ENCODE results near the gene DCDC2B. TPM values are rescaled to one million over a fixed set of nuclear protein-coding genes. Genes with fewer than 3 reads are reported as not detected.
A peak's percentile ranks its signal among the peaks of the same experiment; 100 is the strongest.
"Not testable (repeated sequence)": the region's sequence is repeated elsewhere in the genome, so short reads cannot be mapped to it uniquely, and the experiment has no call there.

Gene DCDC2B
- total RNA-seq (2014; rRNA removed; shearing (Covaris generic)) (0.06 and 0.15 TPM in 2 replicates), total RNA-seq (2022) (0.26 and 0.29 TPM in 2 replicates), Bru-seq, nascent RNA (percentile 22 among the genes with signal in this experiment), BruChase-seq, experiment 1, labeled RNA remaining after a 6-hour chase (percentile 19 among the genes with signal in this experiment), BruChase-seq, experiment 2, labeled RNA remaining after a 2-hour chase (percentile 23 among the genes with signal in this experiment)
- long read RNA-seq, partial matches to known transcripts = 0 of 10 reads
- long read RNA-seq, other reads (novel, unspliced or antisense) = 10 of 10 reads

DNA sequence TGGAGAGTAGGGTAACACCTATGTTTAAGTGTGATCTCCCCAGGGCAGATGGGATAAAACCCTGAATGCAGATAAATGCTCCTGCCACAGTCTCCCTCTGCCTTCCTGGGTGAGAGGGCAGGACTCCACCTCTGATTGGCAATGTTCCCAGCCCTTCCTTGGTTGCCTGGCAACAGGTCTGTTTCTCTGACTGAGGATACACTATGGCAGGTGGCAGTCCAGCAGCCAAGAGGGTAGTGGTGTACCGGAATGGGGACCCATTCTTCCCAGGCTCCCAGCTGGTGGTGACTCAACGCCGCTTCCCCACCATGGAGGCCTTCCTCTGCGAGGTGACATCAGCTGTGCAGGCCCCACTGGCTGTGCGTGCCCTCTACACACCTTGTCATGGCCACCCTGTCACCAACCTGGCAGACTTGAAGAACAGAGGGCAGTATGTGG lies at the start of gene DCDC2B:
Gene DCDC2B (plus strand): TSS at position 199 of the 438 bp plus-strand sequence. CDS start 5 bp downstream, at position 204.
- Histone ChIP-seq H3K4me3 (ENCODE audit: low read depth, low read length, poor library complexity, severe bottlenecking) (no peak within 1 kb of the TSS), H3K4me1 (ENCODE audit: insufficient read depth, low read length, poor library complexity, severe bottlenecking) (peaks cover 24% of the 10 kb centered on the region), H3K36me3 (ENCODE audit: insufficient read depth, low read length) (peaks cover 16% of the 10 kb centered on the region), H2AFZ (ENCODE audit: low read length) (no peak within 1 kb of the TSS), H3K79me2 (ENCODE audit: insufficient read depth, low read depth, low read length) (no peaks in the 10 kb centered on the region), H4K20me1 (ENCODE audit: insufficient read depth, low read length) (no peaks in the 10 kb centered on the region), H3K9me2 (ENCODE audit: insufficient read depth, low read length) (no peaks in the 10 kb centered on the region), H3K4me2 (ENCODE audit: low read length) (peak within 1 kb of the TSS; percentile 32), H3K27ac (ENCODE audit: low read depth, low read length, poor library complexity, severe bottlenecking) (no peak within 1 kb of the TSS), H3K9me3 (ENCODE audit: low read length) (no peaks in the 10 kb centered on the region)
- intact Hi-C loops (cut with micrococcal nuclease; ENCODE audit: unreplicated experiment) = no loop called here
- ChIA-PET CTCF (ENCODE audit: unreplicated experiment) (interaction anchor here (0.6 kb wide), 1 partner anchor 42 kb away, joined by 3 read pairs; the partner anchor contains the start of gene LCK), POLR2A (no interaction called here)
- TF ChIP-seq EZH2phosphoT487 (IDR thresholded peaks at IDR 0.05; ENCODE audit: borderline replicate concordance, low read depth, low read length) = no peak
- TF ChIP-seq, protein P1, sequence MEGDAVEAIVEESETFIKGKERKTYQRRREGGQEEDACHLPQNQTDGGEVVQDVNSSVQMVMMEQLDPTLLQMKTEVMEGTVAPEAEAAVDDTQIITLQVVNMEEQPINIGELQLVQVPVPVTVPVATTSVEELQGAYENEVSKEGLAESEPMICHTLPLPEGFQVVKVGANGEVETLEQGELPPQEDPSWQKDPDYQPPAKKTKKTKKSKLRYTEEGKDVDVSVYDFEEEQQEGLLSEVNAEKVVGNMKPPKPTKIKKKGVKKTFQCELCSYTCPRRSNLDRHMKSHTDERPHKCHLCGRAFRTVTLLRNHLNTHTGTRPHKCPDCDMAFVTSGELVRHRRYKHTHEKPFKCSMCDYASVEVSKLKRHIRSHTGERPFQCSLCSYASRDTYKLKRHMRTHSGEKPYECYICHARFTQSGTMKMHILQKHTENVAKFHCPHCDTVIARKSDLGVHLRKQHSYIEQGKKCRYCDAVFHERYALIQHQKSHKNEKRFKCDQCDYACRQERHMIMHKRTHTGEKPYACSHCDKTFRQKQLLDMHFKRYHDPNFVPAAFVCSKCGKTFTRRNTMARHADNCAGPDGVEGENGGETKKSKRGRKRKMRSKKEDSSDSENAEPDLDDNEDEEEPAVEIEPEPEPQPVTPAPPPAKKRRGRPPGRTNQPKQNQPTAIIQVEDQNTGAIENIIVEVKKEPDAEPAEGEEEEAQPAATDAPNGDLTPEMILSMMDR (conservative IDR thresholded peaks at IDR 0.05; ENCODE audit: low read length) = no peak
- no peak for DNase-seq (ENCODE audit: low spot score)
- no TSS peak for BruUV-seq (replicated peaks)

- ChIA-PET CTCF (ENCODE audit: unreplicated experiment) (no interaction called here), POLR2A (interaction anchor here (0.6 to 1.0 kb wide), 2 partner anchors 37 to 156 kb away, joined by 3 to 4 read pairs; no protein-coding TSS in a partner anchor)
- H3K4me1 ChIP-seq (ENCODE audit: insufficient read depth, low read length, poor library complexity, severe bottlenecking) = no peaks in the 10 kb centered on the region
- no peaks in the 10 kb centered on the region for H3K9me3 ChIP-seq (ENCODE audit: low read length)
- H3K36me3 ChIP-seq (ENCODE audit: insufficient read depth, low read length) = peaks cover 87% of the 10 kb centered on the region
- H3K9me2 ChIP-seq (ENCODE audit: insufficient read depth, low read length) = no peaks in the 10 kb centered on the region
- H3K27ac ChIP-seq (ENCODE audit: low read depth, low read length, poor library complexity, severe bottlenecking) = no peak overlapping the region
- no peak for DNase-seq (ENCODE audit: low spot score)
- no peak overlapping the region for H3K4me2 ChIP-seq (ENCODE audit: low read length)
- H3K79me2 ChIP-seq (ENCODE audit: insufficient read depth, low read depth, low read length) = no peaks in the 10 kb centered on the region
- TF ChIP-seq EZH2phosphoT487 (IDR thresholded peaks at IDR 0.05; ENCODE audit: borderline replicate concordance, low read depth, low read length) = no peak
- TF ChIP-seq, protein P1 (conservative IDR thresholded peaks at IDR 0.05; ENCODE audit: low read length) = no peak
- no peak overlapping the region for H3K4me3 ChIP-seq (ENCODE audit: low read depth, low read length, poor library complexity, severe bottlenecking)
- H2AFZ ChIP-seq (ENCODE audit: low read length) = no peak overlapping the region
- intact Hi-C loops (cut with micrococcal nuclease; ENCODE audit: unreplicated experiment) = no loop called here
- H4K20me1 ChIP-seq (ENCODE audit: insufficient read depth, low read length) = no peaks in the 10 kb centered on the region
- no TSS peak for BruUV-seq (replicated peaks)
Observed at GRCh38 chr1:32159189-32159588, 49.7 kb upstream of the DCDC2B start.

DNA sequence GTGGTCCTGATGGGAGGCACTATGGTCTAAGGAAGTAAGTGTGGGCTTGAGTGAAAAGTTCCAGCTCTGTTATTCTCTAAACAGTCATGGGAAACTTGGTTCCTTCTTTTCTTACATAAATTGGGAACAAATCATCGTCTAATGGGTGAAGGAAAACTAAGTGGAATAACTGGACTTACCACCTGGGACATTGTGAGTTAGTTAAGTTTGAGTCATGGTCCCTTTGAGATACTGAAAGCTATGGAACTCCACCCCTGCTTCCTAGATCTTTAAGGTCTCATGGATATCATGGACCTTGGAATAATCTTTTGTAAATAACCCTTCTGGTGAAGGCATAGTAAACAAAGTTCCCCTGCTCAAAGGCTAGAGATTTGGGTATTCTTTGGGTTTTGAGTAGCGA lies 45.5 kb upstream of the DCDC2B start:
- Histone ChIP-seq H3K4me2 (ENCODE audit: low read length) (no peak overlapping the region), H3K9me2 (ENCODE audit: insufficient read depth, low read length) (no peaks in the 10 kb centered on the region), H3K36me3 (ENCODE audit: insufficient read depth, low read length) (peaks cover 80% of the 10 kb centered on the region), H2AFZ (ENCODE audit: low read length) (no peak overlapping the region), H3K4me3 (ENCODE audit: low read depth, low read length, poor library complexity, severe bottlenecking) (no peak overlapping the region), H3K4me1 (ENCODE audit: insufficient read depth, low read length, poor library complexity, severe bottlenecking) (no peaks in the 10 kb centered on the region), H3K9me3 (ENCODE audit: low read length) (no peaks in the 10 kb centered on the region), H4K20me1 (ENCODE audit: insufficient read depth, low read length) (no peaks in the 10 kb centered on the region), H3K79me2 (ENCODE audit: insufficient read depth, low read depth, low read length) (no peaks in the 10 kb centered on the region), H3K27ac (ENCODE audit: low read depth, low read length, poor library complexity, severe bottlenecking) (no peak overlapping the region)
- CTCF ChIA-PET (ENCODE audit: unreplicated experiment) = no interaction called here
- POLR2A ChIA-PET = interaction anchor here (1.0 kb wide), 1 partner anchor 16 kb away, joined by 3 read pairs; the partner anchor contains the start of gene TXLNA
- TF ChIP-seq, protein P1 (conservative IDR thresholded peaks at IDR 0.05; ENCODE audit: low read length) = no peak
- TF ChIP-seq EZH2phosphoT487 (IDR thresholded peaks at IDR 0.05; ENCODE audit: borderline replicate concordance, low read depth, low read length) = no peak
- intact Hi-C loops (cut with micrococcal nuclease; ENCODE audit: unreplicated experiment) = no loop called here
- no TSS peak for BruUV-seq (replicated peaks)
- no peak for DNase-seq (ENCODE audit: low spot score)

DNA sequence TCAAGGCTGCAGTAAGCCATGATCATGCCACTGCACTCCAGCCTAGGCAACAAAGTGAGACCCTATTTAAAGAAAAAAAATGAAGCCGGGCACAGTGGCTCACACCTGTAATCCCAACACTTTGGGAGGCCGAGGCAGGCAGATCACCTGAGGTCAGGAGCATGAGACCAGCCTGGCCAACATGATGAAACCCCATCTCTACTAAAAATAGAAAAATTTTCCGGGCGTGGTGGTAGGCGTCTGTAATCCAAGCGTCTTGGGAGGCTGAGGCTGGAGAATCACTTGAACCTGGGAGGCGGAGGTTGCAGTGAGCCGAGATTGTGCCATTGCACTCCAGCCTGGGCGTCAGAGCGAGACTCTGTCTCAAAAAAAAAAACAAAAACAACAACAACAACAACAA lies 43.3 kb upstream of the DCDC2B start:
- POLR2A ChIA-PET; H3K4me2 ChIP-seq (ENCODE audit: low read length); H3K9me2 ChIP-seq (ENCODE audit: insufficient read depth, low read length); H3K4me1 ChIP-seq (ENCODE audit: insufficient read depth, low read length, poor library complexity, severe bottlenecking); CTCF ChIA-PET (ENCODE audit: unreplicated experiment); H3K4me3 ChIP-seq (ENCODE audit: low read depth, low read length, poor library complexity, severe bottlenecking); H4K20me1 ChIP-seq (ENCODE audit: insufficient read depth, low read length); BruUV-seq (replicated peaks); H3K79me2 ChIP-seq (ENCODE audit: insufficient read depth, low read depth, low read length); DNase-seq (ENCODE audit: low spot score); intact Hi-C loops (cut with micrococcal nuclease; ENCODE audit: unreplicated experiment); H3K9me3 ChIP-seq (ENCODE audit: low read length); H3K27ac ChIP-seq (ENCODE audit: low read depth, low read length, poor library complexity, severe bottlenecking); H2AFZ ChIP-seq (ENCODE audit: low read length): not testable (repeated sequence)
- H3K36me3 ChIP-seq (ENCODE audit: insufficient read depth, low read length) = peaks cover 78% of the 10 kb centered on the region
